Measurements from ENCODE around the gene VN1R4.
"Not testable (repeated sequence)": the region's sequence is repeated elsewhere in the genome, so short reads cannot be mapped to it uniquely, and the experiment has no call there.

VN1R4 gene

GRCh38 chr19:53246498-53246897, 21.0 kb downstream of the VN1R4 start:
- H3K4me1 Mint-ChIP-seq (ENCODE audit: low read depth), result no peaks in the 10 kb centered on the region
- peaks cover 73% of the 10 kb centered on the region for H3K9me3 Mint-ChIP-seq (ENCODE audit: low read depth)
- no peak overlapping the region for H3K27ac Mint-ChIP-seq
- no peaks in the 10 kb centered on the region for H3K27me3 Mint-ChIP-seq
- H3K36me3 Mint-ChIP-seq, result peaks cover 72% of the 10 kb centered on the region
- no peak overlapping the region for H3K4me3 Mint-ChIP-seq

GRCh38 chr19:53237114-53237777, 30.3 kb downstream of the VN1R4 start:
- no peak overlapping the region for H3K27ac Mint-ChIP-seq
- H3K27me3 Mint-ChIP-seq, result no peaks in the 10 kb centered on the region
- H3K4me1 Mint-ChIP-seq (ENCODE audit: low read depth), result no peaks in the 10 kb centered on the region
- H3K4me3 Mint-ChIP-seq, result no peak overlapping the region
- peaks cover 52% of the 10 kb centered on the region for H3K9me3 Mint-ChIP-seq (ENCODE audit: low read depth)
- H3K36me3 Mint-ChIP-seq, result peaks cover 59% of the 10 kb centered on the region

- Mint-ChIP-seq H3K9me3 (ENCODE audit: low read depth) (peaks cover 29% of the 10 kb centered on the region), H3K36me3 (peaks cover 32% of the 10 kb centered on the region), H3K27me3 (no peaks in the 10 kb centered on the region), H3K4me1 (ENCODE audit: low read depth) (no peaks in the 10 kb centered on the region), H3K4me3 (no peak overlapping the region), H3K27ac (no peak overlapping the region)
These were observed 42.9 kb downstream of the VN1R4 start for GRCh38 chr19:53224606-53225005.

DNA sequence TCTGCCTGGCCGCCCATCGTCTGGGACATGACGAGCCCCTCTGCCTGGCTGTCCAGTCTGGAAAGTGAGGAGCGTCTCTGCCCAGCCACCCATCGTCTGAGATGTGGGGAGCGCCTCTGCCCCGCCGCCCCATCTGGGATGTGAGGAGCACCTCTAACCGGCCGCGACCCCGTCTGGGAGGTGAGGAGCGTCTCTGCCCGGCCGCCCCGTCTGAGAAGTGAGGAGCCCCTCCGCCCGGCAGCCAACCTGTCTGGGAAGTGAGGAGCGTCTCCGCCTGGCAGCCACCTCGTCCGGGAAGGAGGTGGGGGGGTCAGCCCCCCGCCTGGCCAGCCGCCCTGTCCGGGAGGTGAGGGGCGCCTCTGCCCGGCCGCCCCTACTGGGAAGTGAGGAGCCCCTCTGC, 44.8 kb downstream of the VN1R4 start:
- H3K36me3 Mint-ChIP-seq, result peaks cover 32% of the 10 kb centered on the region
- H3K4me3 Mint-ChIP-seq; H3K4me1 Mint-ChIP-seq (ENCODE audit: low read depth); H3K27me3 Mint-ChIP-seq; H3K27ac Mint-ChIP-seq: not testable (repeated sequence)
- H3K9me3 Mint-ChIP-seq (ENCODE audit: low read depth), result peaks cover 25% of the 10 kb centered on the region
